Panc1 (cell line): Measurements from ENCODE around the gene LEKR1. TPM values are rescaled to one million over a fixed set of nuclear protein-coding genes. Genes with fewer than 3 reads are reported as not detected.

Source experiments
- ATAC-seq: fragments of 200-7000 bp; cut with Tn5 transposase; 2 replicates; pipeline ENCODE4 v1.9.1; 2020; ENCODE audit warnings: mild to moderate bottlenecking, moderate library complexity
- BruUV-seq: library from RNA; stranded (reverse); fragments of 400-500 nt; replicated peaks from 2 replicates; lab custom pipeline; 2021; lab: Mats Ljungman, UMichigan
- CTCF ChIA-PET: fragments of 300-600 bp; sonication (Branson Sonifier 250); formaldehyde crosslinking; loops from one replicate; lab custom pipeline; 2022; ENCODE audit warnings: antibody characterized with exemption; lab: Charles Lee
- POLR2A ChIA-PET: fragments of 300-600 bp; sonication (Branson Sonifier 250); formaldehyde crosslinking; loops from one replicate; lab custom pipeline; 2022; ENCODE audit warnings: antibody characterized with exemption; lab: Charles Lee
- DNase-seq: peaks from one replicate; pipeline ENCODE4 v3.0.0-alpha.2; 2010; ENCODE audit warnings: low read depth, low spot score
- H3K27ac ChIP-seq: 2 replicates; pipeline ENCODE4 v1.5.1; 2011; ENCODE audit warnings: mild to moderate bottlenecking, low read length, inconsistent platforms
- H3K27me3 ChIP-seq: fragments of 200-500 bp; sonication (Bioruptor generic); 2 replicates; pipeline ENCODE4 v1.6.0; 2014; ENCODE audit warnings: low read length, inconsistent platforms; ENCODE audit not compliant: control insufficient read depth, insufficient read depth
- H3K36me3 ChIP-seq: fragments of 200-500 bp; sonication (Bioruptor generic); 2 replicates; pipeline ENCODE4 v1.5.1; 2014; ENCODE audit warnings: inconsistent platforms, mild to moderate bottlenecking, low read length, moderate library complexity; ENCODE audit not compliant: control insufficient read depth, insufficient read depth
- H3K4me1 ChIP-seq: 2 replicates; pipeline ENCODE4 v1.5.1; 2011; ENCODE audit warnings: inconsistent platforms, mild to moderate bottlenecking, low read length, moderate library complexity; ENCODE audit not compliant: control insufficient read depth, insufficient read depth
- H3K4me3 ChIP-seq, 2 experiments: 2 replicates each; pipeline ENCODE4 v1.5.1; 2011 to 2012; ENCODE audit warnings: low read depth in 2 of 2, low read length in 2 of 2, mild to moderate bottlenecking in 2 of 2, inconsistent platforms in 1 of 2, moderate library complexity in 1 of 2
- H3K9me3 ChIP-seq: fragments of 200-500 bp; sonication (Bioruptor generic); 2 replicates; pipeline ENCODE4 v1.5.1; 2014; ENCODE audit warnings: low read depth, mild to moderate bottlenecking, inconsistent platforms, low read length, moderate library complexity; ENCODE audit not compliant: control insufficient read depth, insufficient read depth
- CTCF ChIP-seq: fragments of 450-650 bp; IDR thresholded peaks from 2 replicates; pipeline ENCODE4 v1.5.1; 2017; ENCODE audit warnings: mild to moderate bottlenecking
- POLR2AphosphoS5 ChIP-seq: IDR thresholded peaks from 2 replicates; pipeline ENCODE4 v1.6.1; 2012; ENCODE audit warnings: mild to moderate bottlenecking, low read depth, low read length, moderate library complexity
- SIN3A ChIP-seq: IDR thresholded peaks from 2 replicates; pipeline ENCODE4 v1.6.1; 2012; ENCODE audit warnings: low read depth, mild to moderate bottlenecking, low read length, moderate library complexity, borderline replicate concordance; ENCODE audit not compliant: insufficient read depth
- TCF7L2 ChIP-seq: IDR thresholded peaks from 2 replicates; pipeline ENCODE4 v1.6.1; 2011; ENCODE audit warnings: mild to moderate bottlenecking, low read depth, low read length, inconsistent platforms
- in situ Hi-C: cut with HindIII; loops from 2 replicates; pipeline ENCODE4 v1.10.0; 2016; ENCODE audit warnings: low sequenced_read_pairs, low pct_unique_long_range_greater_than_20kb
- intact Hi-C: fragments of 100-400 bp; cut with micrococcal nuclease; formaldehyde crosslinking; loops from one replicate; pipeline ENCODE4 v1.10.0; 2022; ENCODE audit not compliant: unreplicated experiment
- total RNA-seq: library from RNA; stranded (reverse); gene quantifications from one replicate; pipeline ENCODE4 v1.2.1, GENCODE V29; 2021; ENCODE audit not compliant: unreplicated experiment
- TF ChIP-seq, protein P1 (sequence below), 2 experiments: IDR thresholded peaks; 2 replicates each; pipeline ENCODE4 v1.6.1; 2011 to 2012; ENCODE audit warnings: low read depth in 2 of 2, control low read depth in 1 of 2, low read length in 1 of 2, mild to moderate bottlenecking in 1 of 2, moderate library complexity in 1 of 2; ENCODE audit not compliant: insufficient read depth in 1 of 2

The LEKR1 gene
- total RNA-seq, 1 experiment from 2014 or later = not detected

DNA sequence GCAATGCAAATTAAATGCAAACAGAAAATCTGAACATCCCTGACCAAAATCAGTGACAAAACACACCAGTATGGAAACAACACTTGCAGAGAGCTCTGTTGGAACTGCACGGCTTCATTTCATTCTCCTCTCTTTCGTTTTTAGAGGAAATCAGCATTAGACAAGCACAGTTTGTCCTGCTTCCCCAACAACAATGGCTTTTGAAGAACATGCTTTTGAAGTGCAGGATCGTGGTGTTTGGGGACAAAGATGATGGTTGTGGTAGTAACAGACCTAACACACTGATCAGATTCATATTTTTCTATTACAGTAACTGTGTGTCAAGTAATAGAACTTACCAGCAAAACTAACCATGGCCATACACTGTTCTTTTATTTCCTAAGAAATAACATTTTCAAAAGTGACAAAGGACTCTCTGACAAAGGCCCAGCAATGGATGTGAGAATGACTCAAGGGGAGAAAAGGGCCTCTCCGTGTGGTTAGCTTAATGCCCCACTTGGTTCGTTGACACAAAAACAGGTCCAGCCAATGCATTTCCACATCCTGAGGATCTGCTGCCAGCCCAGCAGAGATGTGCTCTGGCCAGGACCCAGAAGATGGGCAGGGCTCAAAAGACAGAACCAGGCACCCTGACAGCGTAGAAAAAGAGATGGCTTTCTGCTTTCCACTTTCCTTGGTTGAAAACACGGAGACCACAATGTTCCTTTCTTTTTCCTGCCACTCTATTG, 249.7 kb downstream of the LEKR1 start:
- ATAC-seq (no peak), DNase-seq (no peak)
- Histone ChIP-seq H3K4me1 (no peaks in the 10 kb centered on the region), H3K27ac (no peak overlapping the region), H3K9me3 (no peaks in the 10 kb centered on the region), H3K4me3 (no peak overlapping the region), H3K27me3 (no peaks in the 10 kb centered on the region), H3K36me3 (no peaks in the 10 kb centered on the region)
- POLR2A ChIA-PET = no interaction called here
- BruUV-seq = no TSS peak
- intact Hi-C loops (no loop called here), in situ Hi-C loops (no loop called here)
- CTCF ChIA-PET = interaction anchor here (0.7 kb wide), 1 partner anchor 324 kb away, joined by 9 read pairs; no protein-coding TSS in a partner anchor
- TF ChIP-seq, protein P1, sequence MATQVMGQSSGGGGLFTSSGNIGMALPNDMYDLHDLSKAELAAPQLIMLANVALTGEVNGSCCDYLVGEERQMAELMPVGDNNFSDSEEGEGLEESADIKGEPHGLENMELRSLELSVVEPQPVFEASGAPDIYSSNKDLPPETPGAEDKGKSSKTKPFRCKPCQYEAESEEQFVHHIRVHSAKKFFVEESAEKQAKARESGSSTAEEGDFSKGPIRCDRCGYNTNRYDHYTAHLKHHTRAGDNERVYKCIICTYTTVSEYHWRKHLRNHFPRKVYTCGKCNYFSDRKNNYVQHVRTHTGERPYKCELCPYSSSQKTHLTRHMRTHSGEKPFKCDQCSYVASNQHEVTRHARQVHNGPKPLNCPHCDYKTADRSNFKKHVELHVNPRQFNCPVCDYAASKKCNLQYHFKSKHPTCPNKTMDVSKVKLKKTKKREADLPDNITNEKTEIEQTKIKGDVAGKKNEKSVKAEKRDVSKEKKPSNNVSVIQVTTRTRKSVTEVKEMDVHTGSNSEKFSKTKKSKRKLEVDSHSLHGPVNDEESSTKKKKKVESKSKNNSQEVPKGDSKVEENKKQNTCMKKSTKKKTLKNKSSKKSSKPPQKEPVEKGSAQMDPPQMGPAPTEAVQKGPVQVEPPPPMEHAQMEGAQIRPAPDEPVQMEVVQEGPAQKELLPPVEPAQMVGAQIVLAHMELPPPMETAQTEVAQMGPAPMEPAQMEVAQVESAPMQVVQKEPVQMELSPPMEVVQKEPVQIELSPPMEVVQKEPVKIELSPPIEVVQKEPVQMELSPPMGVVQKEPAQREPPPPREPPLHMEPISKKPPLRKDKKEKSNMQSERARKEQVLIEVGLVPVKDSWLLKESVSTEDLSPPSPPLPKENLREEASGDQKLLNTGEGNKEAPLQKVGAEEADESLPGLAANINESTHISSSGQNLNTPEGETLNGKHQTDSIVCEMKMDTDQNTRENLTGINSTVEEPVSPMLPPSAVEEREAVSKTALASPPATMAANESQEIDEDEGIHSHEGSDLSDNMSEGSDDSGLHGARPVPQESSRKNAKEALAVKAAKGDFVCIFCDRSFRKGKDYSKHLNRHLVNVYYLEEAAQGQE (IDR thresholded peaks at IDR 0.05; ENCODE audit: insufficient read depth in 1 of 2, low read depth in 2 of 2, low read length in 1 of 2) = no peak
- no peak for TF ChIP-seq POLR2AphosphoS5
- no peak for TF ChIP-seq SIN3A
- no peak for TF ChIP-seq TCF7L2
- TF ChIP-seq CTCF = no peak

- TF ChIP-seq TCF7L2 = no peak
- no peak for TF ChIP-seq POLR2AphosphoS5
- TF ChIP-seq CTCF = peak; percentile 32; the same call in 1 of the 2 replicates
- TF ChIP-seq SIN3A = no peak
- no peaks in the 10 kb centered on the region for H3K27me3 ChIP-seq
- intact Hi-C loops = no loop called here
- ATAC-seq (no peak), DNase-seq (no peak)
- in situ Hi-C loops = no loop called here
- ChIA-PET CTCF (no interaction called here), POLR2A (no interaction called here)
- no peak overlapping the region for H3K27ac ChIP-seq
- no TSS peak for BruUV-seq
- H3K9me3 ChIP-seq = no peaks in the 10 kb centered on the region
- no peaks in the 10 kb centered on the region for H3K36me3 ChIP-seq
- peaks cover 11% of the 10 kb centered on the region for H3K4me1 ChIP-seq
- no peak overlapping the region for H3K4me3 ChIP-seq
Observed at GRCh38 chr3:157077565-157077991, 251.4 kb downstream of the LEKR1 start.
